Measurements from ENCODE around the gene OR2T1. TPM values are rescaled to one million over a fixed set of nuclear protein-coding genes. Genes with fewer than 3 reads are reported as not detected.
"Not testable (repeated sequence)": the region's sequence is repeated elsewhere in the genome, so short reads cannot be mapped to it uniquely, and the experiment has no call there.

The OR2T1 gene
- total RNA-seq, 8 experiments from 2014 or later: 0.13 to 0.62 (median 0.34) TPM; not detected in 4

DNA sequence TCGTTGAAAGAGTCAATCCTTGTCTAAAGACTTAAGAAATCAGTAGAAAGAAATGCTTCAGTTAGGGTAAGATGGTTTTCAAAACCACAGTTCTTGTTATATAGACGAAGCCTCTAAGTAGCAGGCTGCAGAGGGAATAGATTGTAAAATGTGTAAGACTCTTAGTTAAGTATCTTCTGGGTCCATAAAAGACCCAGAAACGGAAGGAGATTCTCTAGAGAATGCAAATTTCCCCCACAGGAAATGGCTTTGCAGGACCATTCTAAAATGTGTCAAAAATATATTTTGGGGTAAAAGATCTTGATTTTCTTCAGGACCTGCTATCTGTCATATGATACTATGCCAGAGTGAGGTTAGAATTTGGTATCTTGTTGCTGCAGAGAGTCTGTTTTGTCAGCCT lies 13.4 kb downstream of the OR2T1 start:
- H3K4me3 ChIP-seq: no peak overlapping the region
- no peak for ATAC-seq (replicated peaks in 6 of 8)
- in situ Hi-C loops (cut with MboI; ENCODE audit: low pct_unique_long_range_greater_than_20kb in 2 of 9, low sequenced_read_pairs in 9 of 9, unreplicated experiment in 9 of 9): no loop called here
- WGBS, 10 experiments: 0 to 83% (median 17%) methylated on average over 1 to 3 of the region's 3 CpGs
- H3K27ac ChIP-seq: no peak overlapping the region
- no peaks in the 10 kb centered on the region for H3K4me1 ChIP-seq (replicated peaks in 1 of 2)

GRCh38 chr1:248417854-248418253 lies 15.0 kb downstream of the OR2T1 start:
- 0 to 31% (median 18%) methylated on average over 1 to 2 of the region's 2 CpGs; no CpG with 5 or more reads in 2 of the 10 experiments for WGBS, 10 experiments
- Histone ChIP-seq H3K4me1 (replicated peaks in 1 of 2) (no peaks in the 10 kb centered on the region), H3K27ac (no peak overlapping the region), H3K4me3 (no peak overlapping the region)
- ATAC-seq (replicated peaks in 6 of 8): no peak
- in situ Hi-C loops (cut with MboI; ENCODE audit: low pct_unique_long_range_greater_than_20kb in 2 of 9, low sequenced_read_pairs in 9 of 9, unreplicated experiment in 9 of 9): no loop called here

- ATAC-seq (replicated peaks in 6 of 8): no peak
- in situ Hi-C loops (cut with MboI; ENCODE audit: low pct_unique_long_range_greater_than_20kb in 2 of 9, low sequenced_read_pairs in 9 of 9, unreplicated experiment in 9 of 9): no loop called here
- 0 to 6% (median 0%) methylated on average over 1 of the region's 1 CpG for WGBS, 10 experiments
- Histone ChIP-seq H3K4me3 (no peak overlapping the region), H3K27ac (no peak overlapping the region), H3K4me1 (replicated peaks in 1 of 2) (no peaks in the 10 kb centered on the region)
Measured at GRCh38 chr1:248421384-248421783, 18.5 kb downstream of the OR2T1 start.

GRCh38 chr1:248427526-248428191 lies 24.8 kb downstream of the OR2T1 start:
- H3K27ac ChIP-seq; in situ Hi-C loops (cut with MboI; ENCODE audit: low pct_unique_long_range_greater_than_20kb in 2 of 9, low sequenced_read_pairs in 9 of 9, unreplicated experiment in 9 of 9); H3K4me1 ChIP-seq (replicated peaks in 1 of 2); H3K4me3 ChIP-seq: not testable (repeated sequence)
- 0 to 61% (median 24%) methylated on average over 1 to 3 of the region's 3 CpGs; no CpG with 5 or more reads in 4 of the 10 experiments for WGBS, 10 experiments
- peak in 2 of 8 experiments; percentile 86 to 93 for ATAC-seq (replicated peaks in 6 of 8)

DNA sequence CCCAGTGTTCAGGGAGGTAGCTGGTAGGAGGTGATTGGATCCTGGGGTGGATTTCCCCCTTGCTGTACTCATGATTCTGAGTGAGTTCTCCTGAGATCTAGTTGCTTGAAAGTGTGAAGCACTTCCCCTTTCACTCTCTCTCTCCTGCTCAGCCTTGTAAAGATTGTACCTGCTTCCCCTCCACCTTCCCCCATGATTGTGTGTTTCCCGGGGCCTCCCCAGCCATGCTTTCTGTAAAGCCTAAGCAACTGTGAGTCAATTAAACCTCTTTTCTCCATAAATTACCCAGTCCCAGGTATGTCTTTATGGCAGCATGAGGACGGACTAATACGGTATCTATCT lies 25.3 kb downstream of the OR2T1 start:
- H3K27ac ChIP-seq; ATAC-seq (replicated peaks in 6 of 8); H3K4me3 ChIP-seq; H3K4me1 ChIP-seq (replicated peaks in 1 of 2); in situ Hi-C loops (cut with MboI; ENCODE audit: low pct_unique_long_range_greater_than_20kb in 2 of 9, low sequenced_read_pairs in 9 of 9, unreplicated experiment in 9 of 9): not testable (repeated sequence)
- WGBS, 10 experiments: 22 to 70% (median 48%) methylated on average over 2 to 3 of the region's 3 CpGs; no CpG with 5 or more reads in 2 of the 10 experiments

- H3K4me3 ChIP-seq; ATAC-seq (replicated peaks in 6 of 8); H3K27ac ChIP-seq; H3K4me1 ChIP-seq (replicated peaks in 1 of 2); in situ Hi-C loops (cut with MboI; ENCODE audit: low pct_unique_long_range_greater_than_20kb in 2 of 9, low sequenced_read_pairs in 9 of 9, unreplicated experiment in 9 of 9): not testable (repeated sequence)
- WGBS, 10 experiments: 0 to 80% (median 33%) methylated on average over 1 to 7 of the region's 11 CpGs; no CpG with 5 or more reads in 3 of the 10 experiments
Measured at GRCh38 chr1:248431683-248432082, 28.8 kb downstream of the OR2T1 start.

DNA sequence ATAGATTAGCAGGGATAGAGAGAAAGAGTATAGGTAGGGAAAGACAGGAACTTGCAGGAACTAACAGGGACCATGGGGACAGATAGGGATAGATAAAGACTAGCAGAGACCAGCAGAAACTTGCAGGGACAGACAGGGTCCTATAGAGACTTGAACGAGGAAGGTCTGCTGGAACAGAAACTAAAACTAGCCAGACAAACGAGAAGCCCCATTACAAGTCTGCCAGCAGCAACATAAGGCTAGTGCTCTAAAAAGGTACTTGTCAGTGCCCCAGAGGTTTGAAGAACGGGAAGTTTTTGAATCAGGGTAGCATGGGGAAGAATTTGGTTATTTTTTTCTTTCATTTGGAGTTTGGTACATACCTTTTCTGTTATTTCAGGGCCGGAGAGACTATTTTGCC lies 29.4 kb downstream of the OR2T1 start:
- WGBS, 10 experiments: 0 to 53% (median 24%) methylated on average over 1 to 3 of the region's 4 CpGs; no CpG with 5 or more reads in 2 of the 10 experiments
- in situ Hi-C loops (cut with MboI; ENCODE audit: low pct_unique_long_range_greater_than_20kb in 2 of 9, low sequenced_read_pairs in 9 of 9, unreplicated experiment in 9 of 9); H3K4me1 ChIP-seq (replicated peaks in 1 of 2); H3K27ac ChIP-seq; ATAC-seq (replicated peaks in 6 of 8); H3K4me3 ChIP-seq: not testable (repeated sequence)

DNA sequence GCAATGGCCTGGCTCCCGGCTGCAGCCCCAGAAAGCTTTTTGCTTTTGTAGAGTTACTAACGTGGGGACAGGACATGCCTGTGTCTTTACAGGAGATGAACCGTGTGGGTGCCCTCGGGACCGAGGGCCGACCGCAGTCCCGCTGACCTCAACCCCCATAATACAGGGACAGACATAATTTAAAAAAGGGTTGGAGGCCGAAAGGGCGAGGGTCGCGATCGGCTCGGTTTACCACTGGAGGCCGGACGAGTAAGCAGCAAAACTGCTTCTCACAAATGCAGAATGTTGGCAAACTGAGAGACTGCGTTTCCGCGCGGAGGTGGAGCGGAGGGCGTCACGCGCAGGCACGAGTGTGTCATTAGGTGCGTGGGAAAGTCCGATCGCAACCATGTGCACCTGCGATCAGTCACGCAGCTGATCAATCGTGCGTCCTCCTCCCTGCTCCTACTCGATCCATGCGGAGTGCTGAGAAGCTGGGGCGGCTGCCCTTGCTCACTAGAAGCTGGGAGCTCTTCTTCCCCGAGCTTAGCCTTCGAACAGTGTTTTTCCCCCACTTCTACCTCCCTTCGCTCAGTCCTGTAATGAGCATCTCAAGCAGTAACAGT lies 31.1 kb downstream of the OR2T1 start:
- H3K27ac ChIP-seq; ATAC-seq (replicated peaks in 6 of 8); in situ Hi-C loops (cut with MboI; ENCODE audit: low pct_unique_long_range_greater_than_20kb in 2 of 9, low sequenced_read_pairs in 9 of 9, unreplicated experiment in 9 of 9); H3K4me3 ChIP-seq; H3K4me1 ChIP-seq (replicated peaks in 1 of 2): not testable (repeated sequence)
- WGBS, 10 experiments: 72 to 86% methylated on average over 6 to 7 of the region's 38 CpGs; no CpG with 5 or more reads in 8 of the 10 experiments

DNA sequence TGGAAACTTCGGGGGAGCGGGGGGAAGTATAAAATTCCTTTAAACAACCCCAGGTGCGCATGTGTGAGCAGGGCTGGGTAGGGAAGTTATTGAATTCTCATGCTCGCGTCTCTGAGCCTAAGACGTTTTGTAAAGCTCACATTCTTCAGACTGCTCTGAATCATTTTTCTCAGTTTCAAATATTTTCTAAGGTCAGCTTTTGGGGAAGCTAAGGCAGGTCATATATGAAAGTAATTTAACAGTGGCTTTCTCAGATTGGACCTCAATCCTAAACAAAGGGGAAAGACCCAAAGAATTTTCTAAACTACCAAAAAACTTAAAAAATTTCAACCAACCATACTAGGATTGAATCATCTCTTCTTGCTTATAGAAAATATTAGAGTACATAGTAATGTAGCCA lies 32.1 kb downstream of the OR2T1 start:
- ATAC-seq (replicated peaks in 6 of 8); in situ Hi-C loops (cut with MboI; ENCODE audit: low pct_unique_long_range_greater_than_20kb in 2 of 9, low sequenced_read_pairs in 9 of 9, unreplicated experiment in 9 of 9); H3K4me1 ChIP-seq (replicated peaks in 1 of 2); H3K4me3 ChIP-seq; H3K27ac ChIP-seq: not testable (repeated sequence)
- no CpG with 5 or more reads among the region's 6 CpGs for WGBS, 10 experiments

DNA sequence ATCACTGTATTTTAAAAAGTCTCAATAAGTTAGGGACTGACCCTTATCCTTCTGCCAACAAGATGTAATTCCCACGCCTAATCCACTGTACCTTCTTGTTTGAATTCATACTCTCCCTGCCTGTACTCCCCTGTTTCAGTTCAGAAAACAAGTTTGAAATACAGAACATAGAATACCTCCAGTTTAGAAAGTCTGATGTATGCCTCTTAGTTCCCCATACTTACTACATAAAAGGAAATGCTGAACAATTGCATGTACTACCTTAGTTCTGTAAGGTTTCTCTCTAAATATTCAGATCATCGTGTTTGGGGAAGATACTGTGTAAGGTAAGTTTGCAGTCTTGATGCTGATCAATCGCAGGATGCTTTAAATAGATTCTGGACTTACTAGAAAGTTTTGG lies 33.5 kb downstream of the OR2T1 start:
- 0 to 71% (median 50%) methylated on average over 1 of the region's 3 CpGs; no CpG with 5 or more reads in 5 of the 10 experiments for WGBS, 10 experiments
- H3K27ac ChIP-seq; ATAC-seq (replicated peaks in 6 of 8); H3K4me3 ChIP-seq; H3K4me1 ChIP-seq (replicated peaks in 1 of 2); in situ Hi-C loops (cut with MboI; ENCODE audit: low pct_unique_long_range_greater_than_20kb in 2 of 9, low sequenced_read_pairs in 9 of 9, unreplicated experiment in 9 of 9): not testable (repeated sequence)

DNA sequence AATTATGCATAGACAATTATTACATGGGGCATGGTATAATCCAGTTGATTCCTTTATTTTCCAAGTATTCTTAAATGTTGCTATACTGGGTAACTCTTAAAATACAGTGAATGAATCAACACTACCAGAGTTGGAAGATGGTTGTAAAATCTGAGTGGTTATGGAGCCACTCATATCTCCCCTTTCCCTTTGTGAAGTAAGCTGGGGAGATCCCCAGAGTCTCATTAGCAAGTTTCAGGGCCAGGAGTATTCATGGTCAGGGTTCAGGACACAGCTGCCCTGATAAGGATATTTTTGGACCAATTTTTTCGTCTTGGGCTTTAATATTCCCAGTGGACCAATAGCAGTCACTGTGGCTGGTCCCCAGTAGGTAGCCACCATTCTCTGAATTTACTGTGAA lies 35.8 kb downstream of the OR2T1 start:
- H3K4me1 ChIP-seq (replicated peaks in 1 of 2); H3K27ac ChIP-seq; H3K4me3 ChIP-seq; in situ Hi-C loops (cut with MboI; ENCODE audit: low pct_unique_long_range_greater_than_20kb in 2 of 9, low sequenced_read_pairs in 9 of 9, unreplicated experiment in 9 of 9); ATAC-seq (replicated peaks in 6 of 8): not testable (repeated sequence)
- WGBS, 10 experiments: no CpG with 5 or more reads among the region's 1 CpG

- ATAC-seq (replicated peaks in 6 of 8); H3K27ac ChIP-seq; H3K4me1 ChIP-seq (replicated peaks in 1 of 2); in situ Hi-C loops (cut with MboI; ENCODE audit: low pct_unique_long_range_greater_than_20kb in 2 of 9, low sequenced_read_pairs in 9 of 9, unreplicated experiment in 9 of 9); H3K4me3 ChIP-seq: not testable (repeated sequence)
- WGBS, 10 experiments: 7 to 63% (median 19%) methylated on average over 1 to 4 of the region's 5 CpGs
Measured at GRCh38 chr1:248439283-248439682, 36.4 kb downstream of the OR2T1 start.

- ATAC-seq (replicated peaks in 6 of 8); in situ Hi-C loops (cut with MboI; ENCODE audit: low pct_unique_long_range_greater_than_20kb in 2 of 9, low sequenced_read_pairs in 9 of 9, unreplicated experiment in 9 of 9): not testable (repeated sequence)
Measured at GRCh38 chr1:248442500-248443277, 39.8 kb downstream of the OR2T1 start.

More at GRCh38 chr1:248442500-248443277, 39.8 kb downstream of the OR2T1 start:
- not testable (repeated sequence) for H3K4me1 ChIP-seq (replicated peaks in 1 of 2); H3K27ac ChIP-seq; H3K4me3 ChIP-seq
- WGBS, 10 experiments: 0 to 17% methylated on average over 1 of the region's 2 CpGs; no CpG with 5 or more reads in 8 of the 10 experiments
